Sigmoid colon (tissue), 3 donors: ENCODE measurements around the gene BACH1.
"Not testable (repeated sequence)": the region's sequence is repeated elsewhere in the genome, so short reads cannot be mapped to it uniquely, and the experiment has no call there.

Experiments used
- CTCF ChIP-seq, 4 experiments: fragments of 450-650 bp in 3 of 4; fragments of 200-600 bp in 1 of 4; IDR thresholded peaks; one replicate each; pipeline ENCODE4 v1.5.1; 2016 to 2019; ENCODE audit warnings: antibody characterized with exemption in 4 of 4, mild to moderate bottlenecking in 3 of 4, moderate library complexity in 2 of 4
- POLR2A ChIP-seq, 2 donors: fragments of 450-650 bp; IDR thresholded peaks; one replicate each; pipeline ENCODE4 v1.6.1; 2016; ENCODE audit warnings: antibody characterized with exemption in 2 of 2, mild to moderate bottlenecking in 2 of 2, moderate library complexity in 2 of 2

GRCh38 chr21:29356810-29357209, 58.1 kb downstream of the BACH1 start:
- not testable (repeated sequence) for TF ChIP-seq CTCF, POLR2A (IDR thresholded peaks at IDR 0.05)
